Spleen (tissue), 11 donors: Measurements from ENCODE around the gene BCORL1. TPM values are rescaled to one million over a fixed set of nuclear protein-coding genes. Genes with fewer than 3 reads are reported as not detected.
A peak's percentile ranks its signal among the peaks of the same experiment; 100 is the strongest.

Source experiments
- DNase-seq: peaks from one replicate; pipeline ENCODE4 v3.0.0-alpha.2; 2020
- H3K27ac ChIP-seq, 8 donors: fragments of 200-600 bp; sonication (generic) in 7 of 8; 1 replicate in 4 of 8; 2 replicates in 4 of 8; pipeline versions ENCODE4 v1.5.0 to v1.8.0; 2016 to 2021; ENCODE audit warnings: inconsistent platforms in 4 of 8, mild to moderate bottlenecking in 4 of 8, moderate library complexity in 1 of 8
- H3K27me3 ChIP-seq, 7 donors: fragments of 200-600 bp; sonication (generic) in 6 of 7; replicated peaks in 1 of 7; 1 replicate in 4 of 7; 2 replicates in 3 of 7; pipeline versions ENCODE4 v1.5.0 to v1.8.0; 2016 to 2021; ENCODE audit warnings: inconsistent platforms in 3 of 7, mild to moderate bottlenecking in 1 of 7
- H3K36me3 ChIP-seq, 6 donors: fragments of 200-600 bp; sonication (generic) in 5 of 6; 1 replicate in 4 of 6; 2 replicates in 2 of 6; pipeline versions ENCODE4 v1.5.0 to v1.8.0; 2016 to 2021; ENCODE audit warnings: inconsistent platforms in 2 of 6
- H3K4me1 ChIP-seq, 6 donors: fragments of 200-600 bp; sonication (generic) in 5 of 6; 1 replicate in 3 of 6; 2 replicates in 3 of 6; pipeline versions ENCODE4 v1.5.0 to v1.8.0; 2016 to 2021; ENCODE audit warnings: inconsistent platforms in 3 of 6
- H3K4me3 ChIP-seq, 8 donors: fragments of 200-600 bp; sonication (generic) in 7 of 8; 1 replicate in 4 of 8; 2 replicates in 4 of 8; pipeline versions ENCODE4 v1.5.0 to v1.8.0; 2016 to 2021; ENCODE audit warnings: inconsistent platforms in 4 of 8, mild to moderate bottlenecking in 4 of 8, moderate library complexity in 2 of 8
- H3K9me3 ChIP-seq, 8 donors: fragments of 200-600 bp; sonication (generic) in 7 of 8; 1 replicate in 4 of 8; 2 replicates in 4 of 8; pipeline versions ENCODE4 v1.5.0 to v1.8.0; 2016 to 2021; ENCODE audit warnings: inconsistent platforms in 4 of 8
- CTCF ChIP-seq, 11 experiments: fragments of 200-600 bp in 7 of 11; fragments of 450-650 bp in 4 of 11; sonication (generic) in 4 of 11; IDR thresholded peaks in 8 of 11; conservative IDR thresholded peaks in 3 of 11; 1 replicate in 7 of 11; 2 replicates in 4 of 11; pipeline versions ENCODE4 v1.4.0 to v1.8.0; 2016 to 2021; ENCODE audit warnings: antibody characterized with exemption in 11 of 11, inconsistent platforms in 4 of 11, mild to moderate bottlenecking in 1 of 11
- POLR2A ChIP-seq, 3 donors: fragments of 450-650 bp; IDR thresholded peaks; one replicate each; pipeline ENCODE4 v1.5.1; 2017; ENCODE audit warnings: antibody characterized with exemption in 3 of 3, mild to moderate bottlenecking in 1 of 3
- POLR2AphosphoS5 ChIP-seq, 3 donors: sonication (generic); formaldehyde crosslinking; IDR thresholded peaks; one replicate each; pipeline ENCODE4 v1.5.1; 2017; ENCODE audit warnings: antibody characterized with exemption in 3 of 3
- WGBS, 5 donors: extraction: QIAGEN DNeasy Blood & Tissue Kit in 3 of 5; methylation state at CpG; one replicate each; pipeline versions ENCODE4 v1.1.5 to v1.1.7; 2013 to 2018; 5-methylcytosine and 5-hydroxymethylcytosine counted together
- intact Hi-C: fragments of 100-400 bp; cut with DNase I; formaldehyde crosslinking; loops from one replicate; pipeline ENCODE4 v1.15.0; 2023; ENCODE audit warnings: low total_unique reads
- polyA plus RNA-seq, 3 donors: library from polyadenylated mRNA; stranded (reverse); fragments of 200-250 nt; gene quantifications; one replicate each; pipeline ENCODE4 v1.2.1, GENCODE V29; 2013
- total RNA-seq, 7 donors: library from RNA; depleted of rRNA in 3 of 7; stranded (reverse); fragments of >200 nt in 3 of 7; fragmentation: NEBNext Ultra II Directional in 4 of 7; extraction: Animal tissue kit (Norgen Biotek cat#: 25700) in 4 of 7; gene quantifications; one replicate each; pipeline versions ENCODE4 v1.1.0 to v1.2.1, GENCODE V29; 2016 to 2021
- donor health status: healthy with polysubstance abuse.
- donor health status: DM: no; HTN: no; CAD: no; lungs with moderate emphysema.
- donor health status: DM: no; HTN: no; CAD: no.
- donor health status: Bipolar disorder and iron deficiency.
- donor health status: healthy.
- donor health status: DM: no; HTN: no; CAD: no.
- donor health status: DM: yes; HTN: yes; CAD: no.

The BCORL1 gene
- total and polyA plus RNA-seq, 10 donors, result 0.85 to 18.1 (median 12.3) TPM

GRCh38 chrX:130080791-130081367 is 98.4 kb downstream of the BCORL1 start:
- H3K4me3 ChIP-seq, result no peak overlapping the region
- H3K9me3 ChIP-seq, result no peaks in the 10 kb centered on the region
- WGBS, 5 donors, result 75 to 90% (median 88%) methylated on average over 3 to 7 of the region's 7 CpGs
- H3K27ac ChIP-seq, result peak overlapping the region in 4 of 8 donors; percentile 74 to 93 (median 89)
- H3K36me3 ChIP-seq, result peaks cover 0 to 34% (median 0%) of the 10 kb centered on the region in 6 donors
- no peak for DNase-seq
- TF ChIP-seq POLR2AphosphoS5 (IDR thresholded peaks at IDR 0.05) (no peak), POLR2A (IDR thresholded peaks at IDR 0.05) (no peak), CTCF (IDR thresholded peaks at IDR 0.05 in 8 of 11, conservative IDR thresholded peaks at IDR 0.05 in 3 of 11) (no peak)
- peaks cover 14 to 65% (median 51%) of the 10 kb centered on the region in 6 donors for H3K4me1 ChIP-seq
- intact Hi-C loops, result loop anchor here (5.0 kb wide), 1 partner anchor 41 kb away; no protein-coding TSS in a partner anchor
- H3K27me3 ChIP-seq, result no peaks in the 10 kb centered on the region

- H3K4me1 ChIP-seq, result peaks cover 15 to 71% (median 58%) of the 10 kb centered on the region in 6 donors
- H3K36me3 ChIP-seq, result peaks cover 0 to 27% (median 0%) of the 10 kb centered on the region in 6 donors
- 25 to 50% (median 36%) methylated on average over 7 to 12 of the region's 12 CpGs for WGBS, 5 donors
- no peaks in the 10 kb centered on the region for H3K9me3 ChIP-seq
- DNase-seq, result no peak
- no peaks in the 10 kb centered on the region for H3K27me3 ChIP-seq
- no peak for TF ChIP-seq CTCF (IDR thresholded peaks at IDR 0.05 in 8 of 11, conservative IDR thresholded peaks at IDR 0.05 in 3 of 11)
- no peak for TF ChIP-seq POLR2A (IDR thresholded peaks at IDR 0.05)
- no peak for TF ChIP-seq POLR2AphosphoS5 (IDR thresholded peaks at IDR 0.05)
- H3K27ac ChIP-seq, result peak overlapping the region; percentile 55 to 93 (median 80)
- H3K4me3 ChIP-seq, result peak overlapping the region in 1 of 8 donors; percentile 67
- intact Hi-C loops, result loop anchor here (5.0 kb wide), 1 partner anchor 41 kb away; no protein-coding TSS in a partner anchor
Measured at GRCh38 chrX:130081421-130082045, 99.1 kb downstream of the BCORL1 start.

DNA sequence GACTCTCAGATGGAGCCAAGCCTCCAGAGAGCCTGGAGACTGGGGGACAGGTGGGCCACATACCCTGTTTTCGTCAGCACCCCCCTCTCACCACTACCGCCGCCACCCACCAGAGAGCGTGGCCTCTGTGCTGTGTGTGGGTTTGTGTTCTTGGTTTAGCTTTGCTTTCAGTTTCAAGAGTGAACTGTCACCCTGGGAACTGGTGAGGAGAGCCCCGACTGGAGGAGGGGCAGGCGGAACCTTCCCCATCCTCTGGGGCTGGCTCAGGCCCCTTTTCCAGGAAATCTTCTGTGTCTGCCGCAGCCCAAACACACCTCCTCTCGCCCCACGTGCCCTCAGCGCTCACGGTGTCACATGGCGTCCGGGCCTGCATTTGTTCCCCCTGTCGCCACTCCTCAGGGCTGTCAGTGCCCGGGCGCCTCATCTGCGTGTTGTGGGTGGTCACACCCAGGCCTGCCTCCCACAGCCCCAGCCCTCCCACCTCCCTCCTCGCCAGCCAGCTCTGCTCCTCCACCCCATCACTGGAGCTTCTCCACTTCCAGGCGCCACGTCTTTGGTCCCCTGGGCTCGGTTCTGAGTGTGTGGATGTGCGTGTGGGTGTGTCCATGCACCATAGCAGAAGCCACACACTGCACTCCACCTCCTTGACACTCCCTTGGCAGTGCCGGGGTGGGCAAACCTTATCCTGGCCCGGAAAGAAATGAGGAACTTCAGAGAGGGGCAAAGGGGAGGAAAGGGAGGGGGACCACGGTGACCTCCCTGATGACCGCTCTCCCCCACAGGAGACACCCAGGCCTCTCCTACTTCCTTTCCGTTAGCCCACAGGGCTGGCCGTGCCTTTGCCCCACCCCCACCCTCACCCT is 100.0 kb downstream of the BCORL1 start:
- peak overlapping the region in 6 of 8 donors; percentile 21 to 67 (median 30) for H3K4me3 ChIP-seq
- TF ChIP-seq CTCF (IDR thresholded peaks at IDR 0.05 in 8 of 11, conservative IDR thresholded peaks at IDR 0.05 in 3 of 11) (peak in 10 of 11 experiments; percentile 27 to 71 (median 58)), POLR2A (IDR thresholded peaks at IDR 0.05) (no peak), POLR2AphosphoS5 (IDR thresholded peaks at IDR 0.05) (peak; percentile 57 to 81 (median 67))
- intact Hi-C loops, result loop anchor here (5.0 kb wide), 1 partner anchor 40 kb away; no protein-coding TSS in a partner anchor
- H3K4me1 ChIP-seq, result peaks cover 22 to 81% (median 67%) of the 10 kb centered on the region in 6 donors
- no peaks in the 10 kb centered on the region for H3K9me3 ChIP-seq
- peaks cover 0 to 19% (median 0%) of the 10 kb centered on the region in 6 donors for H3K36me3 ChIP-seq
- no peaks in the 10 kb centered on the region for H3K27me3 ChIP-seq
- DNase-seq, result peak; percentile 92
- 1 to 28% (median 3%) methylated on average over 12 to 28 of the region's 28 CpGs for WGBS, 5 donors
- peak overlapping the region; percentile 55 to 93 (median 80) for H3K27ac ChIP-seq
